IPS DF 6.9 (cell line): Measurements from ENCODE around the gene RAB27B.
"Not testable (repeated sequence)": the region's sequence is repeated elsewhere in the genome, so short reads cannot be mapped to it uniquely, and the experiment has no call there.

Experiments
- DNase-seq: peaks from one replicate; pipeline ENCODE4 v3.0.0-alpha.2; 2013; ENCODE audit warnings: low read depth, low spot score
- H3K27ac ChIP-seq: one replicate; pipeline ENCODE4 v1.5.1; 2013; ENCODE audit warnings: low read length, control low read depth
- H3K27me3 ChIP-seq: 2 replicates; pipeline ENCODE4 v1.6.1; 2013; ENCODE audit warnings: mild to moderate bottlenecking, low read length; ENCODE audit not compliant: control insufficient read depth, insufficient read depth
- H3K36me3 ChIP-seq: 2 replicates; pipeline ENCODE4 v1.6.1; 2013; ENCODE audit warnings: low read length; ENCODE audit not compliant: control insufficient read depth, insufficient read depth
- H3K4me1 ChIP-seq: 2 replicates; pipeline ENCODE4 v1.6.1; 2013; ENCODE audit warnings: low read length; ENCODE audit not compliant: control insufficient read depth, insufficient read depth
- H3K4me3 ChIP-seq: 2 replicates; pipeline ENCODE4 v1.5.1; 2013; ENCODE audit warnings: mild to moderate bottlenecking, low read length
- H3K9me3 ChIP-seq: 2 replicates; pipeline ENCODE4 v1.6.1; 2013; ENCODE audit warnings: low read length, inconsistent platforms; ENCODE audit not compliant: control insufficient read depth, insufficient read depth
- WGBS: extraction: QIAGEN DNeasy Blood & Tissue Kit; methylation state at CpG from one replicate; pipeline ENCODE4 v1.1.7; 2013; ENCODE audit warnings: mixed read lengths, missing lambda C conversion rate; ENCODE audit not compliant: insufficient read length, insufficient coverage; 5-methylcytosine and 5-hydroxymethylcytosine counted together

RAB27B gene

DNA sequence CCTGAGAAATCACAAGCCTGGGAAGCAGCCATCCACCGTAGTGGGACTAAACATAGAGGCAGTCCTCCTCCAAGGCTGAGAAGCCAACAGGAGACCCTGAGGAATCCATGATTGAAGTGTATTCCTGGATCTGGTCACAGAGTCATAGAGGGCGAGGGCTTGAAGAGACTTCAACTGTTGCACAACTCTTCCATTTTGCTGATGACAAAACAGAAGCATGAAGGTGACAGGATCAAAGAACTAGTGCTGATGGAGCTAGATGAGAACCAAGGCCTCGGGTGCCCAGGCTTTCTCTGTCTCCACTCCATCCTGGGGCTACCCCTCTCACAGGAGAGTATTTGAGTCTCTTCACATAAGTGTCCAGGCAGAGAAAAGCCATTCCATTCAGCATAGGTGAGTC, 30.1 kb upstream of the RAB27B start:
- WGBS: no CpG with 5 or more reads among the region's 3 CpGs

GRCh38 chr18:54801374-54801773, 26.9 kb upstream of the RAB27B start:
- Histone ChIP-seq H3K4me1 (no peaks in the 10 kb centered on the region), H3K9me3 (no peaks in the 10 kb centered on the region), H3K27ac (no peak overlapping the region), H3K36me3 (no peaks in the 10 kb centered on the region), H3K27me3 (no peaks in the 10 kb centered on the region), H3K4me3 (no peak overlapping the region)
- no CpG with 5 or more reads among the region's 1 CpG for WGBS
- no peak for DNase-seq

More for the DNA sequence above, 30.1 kb upstream of the RAB27B start:
- Histone ChIP-seq H3K4me3 (no peak overlapping the region), H3K27ac (no peak overlapping the region), H3K4me1 (no peaks in the 10 kb centered on the region), H3K36me3 (no peaks in the 10 kb centered on the region), H3K27me3 (no peaks in the 10 kb centered on the region), H3K9me3 (no peaks in the 10 kb centered on the region)
- no peak for DNase-seq

DNA sequence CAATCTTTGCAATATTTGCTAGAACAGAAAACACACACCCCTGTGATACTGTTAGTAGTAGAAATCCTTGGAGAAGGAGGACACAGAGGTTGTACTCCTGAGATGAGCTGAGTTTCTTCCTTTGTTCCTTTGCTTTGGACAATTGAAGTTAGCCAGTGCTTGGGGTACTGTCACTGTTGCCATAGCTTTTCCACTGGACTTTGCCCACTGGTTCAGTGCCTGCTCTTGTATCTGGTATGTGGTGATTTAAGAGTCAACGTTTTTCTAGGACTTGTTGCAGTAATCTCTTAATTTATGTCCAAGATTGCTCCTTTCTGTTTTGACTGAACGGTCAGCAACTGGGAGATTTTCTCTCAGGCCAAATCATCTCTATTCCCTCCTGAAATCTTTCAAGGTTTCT, 26.1 kb upstream of the RAB27B start:
- Histone ChIP-seq H3K27ac (no peak overlapping the region), H3K9me3 (no peaks in the 10 kb centered on the region), H3K27me3 (no peaks in the 10 kb centered on the region), H3K36me3 (no peaks in the 10 kb centered on the region), H3K4me1 (no peaks in the 10 kb centered on the region), H3K4me3 (no peak overlapping the region)
- DNase-seq: no peak
- no CpG with 5 or more reads among the region's 2 CpGs for WGBS

DNA sequence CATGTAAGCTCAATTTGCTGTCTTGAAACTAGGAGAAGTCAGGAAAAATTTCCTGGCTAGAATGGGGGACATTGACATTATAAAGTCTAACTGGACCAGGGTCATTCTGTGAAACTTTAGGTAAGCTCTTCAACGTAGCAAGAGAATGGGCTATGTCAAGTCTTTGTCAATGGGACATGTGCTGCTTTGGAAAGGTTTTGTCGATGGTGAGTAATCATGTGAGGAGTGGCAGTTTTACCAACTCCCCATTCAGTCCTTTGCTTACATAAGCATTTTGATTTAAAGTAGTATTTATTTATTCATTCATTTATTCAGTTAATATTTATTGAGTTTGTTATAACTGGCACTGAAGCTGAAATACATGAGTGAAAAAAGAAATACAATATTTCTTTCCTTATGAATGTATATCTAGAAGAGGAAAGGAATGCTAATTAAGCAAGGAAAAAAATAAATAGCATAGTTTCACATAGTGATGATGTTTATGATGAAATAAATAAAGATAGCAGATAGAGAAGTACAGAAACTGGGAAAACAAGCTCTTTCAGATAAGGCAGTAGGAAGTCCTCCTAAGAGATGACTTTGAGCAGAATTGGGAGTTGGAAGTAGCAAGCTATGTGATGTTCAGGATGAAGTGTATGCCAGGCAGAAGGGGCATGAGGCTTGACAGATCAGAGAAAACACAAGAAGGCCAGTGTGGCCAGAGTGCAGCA, 25.4 kb upstream of the RAB27B start:
- Histone ChIP-seq H3K4me1 (no peaks in the 10 kb centered on the region), H3K4me3 (no peak overlapping the region), H3K27ac (no peak overlapping the region), H3K36me3 (no peaks in the 10 kb centered on the region), H3K9me3 (no peaks in the 10 kb centered on the region), H3K27me3 (no peaks in the 10 kb centered on the region)
- WGBS: no CpG with 5 or more reads among the region's 2 CpGs
- DNase-seq: no peak

- H3K27me3 ChIP-seq: no peaks in the 10 kb centered on the region
- DNase-seq: no peak
- H3K36me3 ChIP-seq: no peaks in the 10 kb centered on the region
- H3K27ac ChIP-seq: no peak overlapping the region
- no peaks in the 10 kb centered on the region for H3K9me3 ChIP-seq
- no peak overlapping the region for H3K4me3 ChIP-seq
- no CpG with 5 or more reads among the region's 3 CpGs for WGBS
- H3K4me1 ChIP-seq: no peaks in the 10 kb centered on the region
Measured at GRCh38 chr18:54805571-54806334, 22.5 kb upstream of the RAB27B start.

DNA sequence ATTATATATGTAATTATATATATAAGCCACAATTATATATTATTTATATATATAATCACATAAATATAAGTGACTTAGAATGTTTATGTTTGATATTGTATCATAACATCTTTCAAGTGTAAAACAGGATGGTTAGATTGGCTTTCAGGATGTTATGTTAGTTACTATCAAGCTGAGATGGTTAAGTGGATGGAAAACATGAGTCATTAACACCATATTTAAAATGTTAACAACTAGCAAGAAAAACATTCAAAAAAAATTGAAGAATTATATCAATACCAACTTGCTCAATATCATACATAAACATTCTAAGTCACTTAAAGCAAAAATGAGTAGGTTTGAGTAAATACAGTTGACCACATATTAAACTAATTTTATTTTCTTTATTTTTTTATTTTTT, 21.8 kb upstream of the RAB27B start:
- no peaks in the 10 kb centered on the region for H3K27me3 ChIP-seq
- H3K27ac ChIP-seq: no peak overlapping the region

GRCh38 chr18:54807303-54807702, 21.0 kb upstream of the RAB27B start:
- Histone ChIP-seq H3K27ac (no peak overlapping the region), H3K9me3 (no peaks in the 10 kb centered on the region), H3K4me1 (no peaks in the 10 kb centered on the region), H3K27me3 (no peaks in the 10 kb centered on the region), H3K4me3 (no peak overlapping the region), H3K36me3 (no peaks in the 10 kb centered on the region)
- no CpG with 5 or more reads among the region's 2 CpGs for WGBS
- no peak for DNase-seq

More for the DNA sequence above, 21.8 kb upstream of the RAB27B start:
- Histone ChIP-seq H3K9me3 (no peaks in the 10 kb centered on the region), H3K4me3 (no peak overlapping the region), H3K4me1 (no peaks in the 10 kb centered on the region), H3K36me3 (no peaks in the 10 kb centered on the region)
- DNase-seq: no peak

GRCh38 chr18:54810662-54811061, 17.6 kb upstream of the RAB27B start:
- not testable (repeated sequence) for H3K4me1 ChIP-seq
- no CpG with 5 or more reads among the region's 5 CpGs for WGBS

GRCh38 chr18:54812885-54813284, 15.4 kb upstream of the RAB27B start:
- Histone ChIP-seq H3K36me3 (no peaks in the 10 kb centered on the region), H3K27ac (no peak overlapping the region), H3K9me3 (no peaks in the 10 kb centered on the region), H3K4me3 (no peak overlapping the region), H3K27me3 (no peaks in the 10 kb centered on the region), H3K4me1 (no peaks in the 10 kb centered on the region)
- no CpG with 5 or more reads among the region's 2 CpGs for WGBS
- no peak for DNase-seq

More at GRCh38 chr18:54810662-54811061, 17.6 kb upstream of the RAB27B start:
- H3K9me3 ChIP-seq, H3K4me3 ChIP-seq, H3K27ac ChIP-seq, H3K36me3 ChIP-seq, DNase-seq, H3K27me3 ChIP-seq: not testable (repeated sequence)

DNA sequence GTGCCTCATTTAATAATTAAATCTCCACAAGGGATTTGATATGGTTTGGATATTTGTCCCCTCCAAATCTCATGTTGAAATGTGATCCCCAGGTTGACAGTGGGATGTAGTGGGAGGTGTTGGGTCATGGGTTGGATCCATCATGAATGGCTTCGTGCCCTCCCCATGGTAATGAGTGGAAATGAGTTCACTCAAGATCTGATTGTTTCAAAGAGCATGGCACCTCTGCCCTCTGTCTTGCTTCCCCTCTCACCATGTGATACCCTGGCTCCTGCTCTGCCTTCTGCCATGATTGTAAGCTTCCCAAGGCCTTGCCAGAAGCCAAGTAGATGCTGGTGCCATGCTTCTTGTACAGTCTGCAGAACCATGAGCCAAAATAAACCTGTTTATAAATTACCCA, 15.0 kb upstream of the RAB27B start:
- no peaks in the 10 kb centered on the region for H3K9me3 ChIP-seq
- DNase-seq: no peak
- no peaks in the 10 kb centered on the region for H3K4me1 ChIP-seq
- WGBS: no CpG with 5 or more reads among the region's 1 CpG
- no peaks in the 10 kb centered on the region for H3K27me3 ChIP-seq
- H3K27ac ChIP-seq: no peak overlapping the region
- no peak overlapping the region for H3K4me3 ChIP-seq
- no peaks in the 10 kb centered on the region for H3K36me3 ChIP-seq
